Epidermal melanocyte (primary cell): ENCODE data around the gene RGS11.

Source experiments
- DNase-seq: peaks from one replicate; pipeline ENCODE4 v3.0.0; 2011; ENCODE audit warnings: low spot score; ENCODE audit not compliant: insufficient read length

The RGS11 gene

DNA sequence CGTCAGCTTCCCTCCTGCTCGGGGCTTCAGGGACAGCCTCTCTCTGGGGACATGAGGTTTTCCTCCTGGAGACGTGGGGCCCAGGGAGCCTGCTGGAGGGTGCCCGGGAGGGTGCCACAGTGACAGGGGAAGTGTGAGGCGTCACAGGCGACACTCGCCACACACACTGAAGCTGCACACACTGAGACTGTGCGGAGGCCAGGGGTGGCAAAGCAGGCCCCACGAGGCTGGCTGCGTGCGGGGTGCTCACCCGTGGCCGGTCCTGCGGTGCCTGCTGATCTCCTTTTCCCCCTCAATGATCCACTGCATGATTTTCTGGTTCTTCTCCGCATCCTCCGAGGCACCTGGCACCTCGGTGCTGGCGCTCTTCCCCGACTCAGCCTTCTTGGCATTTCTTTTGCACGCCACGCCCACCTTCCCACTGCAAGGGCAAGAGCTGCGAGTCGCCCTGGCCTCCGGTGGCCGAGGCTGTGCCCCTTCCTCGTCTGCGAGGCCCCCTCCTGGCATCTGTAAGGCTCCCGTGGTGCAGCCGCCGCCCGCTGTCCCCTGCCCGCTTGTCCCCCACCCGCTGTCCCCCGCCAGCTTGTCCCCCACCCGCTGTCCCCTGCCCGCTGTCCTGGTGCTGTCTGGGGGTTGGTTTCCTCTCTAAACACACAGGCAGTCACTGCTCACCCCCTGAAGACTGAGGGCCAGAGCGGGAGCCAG, 21.2 kb upstream of the RGS11 start:
- no peak for DNase-seq

DNA sequence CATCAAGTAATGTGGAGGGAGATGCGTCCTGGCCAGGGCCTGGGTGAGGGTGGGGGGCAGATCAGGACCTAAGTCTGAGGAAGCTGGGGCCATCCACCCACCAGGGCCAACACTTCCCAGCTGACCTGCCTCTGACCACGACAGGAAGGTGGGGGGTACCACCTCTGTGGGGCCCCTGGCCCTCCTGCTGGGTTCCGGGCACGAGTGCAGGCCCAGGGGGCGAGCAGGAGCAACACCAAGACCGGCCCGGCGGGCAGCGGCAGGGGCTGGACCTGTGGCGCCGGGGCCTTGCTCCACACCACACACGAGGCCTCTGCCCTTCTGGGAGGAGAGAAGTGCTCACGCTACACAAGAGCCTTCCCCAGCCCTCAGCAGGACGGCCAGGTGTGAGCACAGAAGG, 20.5 kb upstream of the RGS11 start:
- DNase-seq = no peak

DNA sequence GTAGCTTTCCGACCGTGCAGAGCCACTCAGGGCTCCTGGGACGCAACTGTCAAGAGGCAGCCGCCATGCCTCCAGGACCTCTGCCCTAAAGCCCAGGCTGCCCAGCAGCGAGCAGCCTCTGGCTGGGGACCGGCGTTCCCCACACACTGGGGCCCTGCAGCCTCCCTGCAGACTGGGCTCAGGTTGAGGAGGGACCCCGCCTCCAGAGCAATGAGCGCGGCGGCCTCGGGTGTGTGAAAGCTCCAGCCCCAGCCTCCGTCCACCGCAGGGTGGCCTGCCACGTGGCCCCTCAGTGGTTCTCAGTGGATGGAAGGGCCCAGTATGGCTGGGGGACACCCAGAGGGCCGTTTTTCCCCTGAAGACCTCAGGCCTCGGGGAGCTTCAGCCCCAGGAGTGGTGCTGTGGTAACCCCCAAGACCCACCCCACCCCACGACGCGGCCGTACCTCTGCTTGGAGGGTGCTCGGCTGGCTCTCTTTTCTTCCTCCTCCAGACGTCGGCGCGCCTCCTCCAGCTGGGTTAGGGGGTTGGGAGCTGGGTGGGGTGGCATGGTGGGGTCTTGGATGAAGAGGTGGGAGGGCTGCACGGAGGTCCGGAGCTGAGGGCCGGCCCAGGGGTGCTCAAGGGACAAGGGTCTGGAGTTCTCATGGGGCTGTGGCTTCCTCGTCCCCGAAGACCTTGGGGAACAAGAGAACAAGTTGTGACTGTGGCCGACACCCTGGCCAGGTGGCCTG, 17.5 kb upstream of the RGS11 start:
- DNase-seq = no peak

- DNase-seq = no peak
Measured at GRCh38 chr16:291539-291938, 15.8 kb upstream of the RGS11 start.

- no peak for DNase-seq
Measured at GRCh38 chr16:290681-291405, 15.1 kb upstream of the RGS11 start.

DNA sequence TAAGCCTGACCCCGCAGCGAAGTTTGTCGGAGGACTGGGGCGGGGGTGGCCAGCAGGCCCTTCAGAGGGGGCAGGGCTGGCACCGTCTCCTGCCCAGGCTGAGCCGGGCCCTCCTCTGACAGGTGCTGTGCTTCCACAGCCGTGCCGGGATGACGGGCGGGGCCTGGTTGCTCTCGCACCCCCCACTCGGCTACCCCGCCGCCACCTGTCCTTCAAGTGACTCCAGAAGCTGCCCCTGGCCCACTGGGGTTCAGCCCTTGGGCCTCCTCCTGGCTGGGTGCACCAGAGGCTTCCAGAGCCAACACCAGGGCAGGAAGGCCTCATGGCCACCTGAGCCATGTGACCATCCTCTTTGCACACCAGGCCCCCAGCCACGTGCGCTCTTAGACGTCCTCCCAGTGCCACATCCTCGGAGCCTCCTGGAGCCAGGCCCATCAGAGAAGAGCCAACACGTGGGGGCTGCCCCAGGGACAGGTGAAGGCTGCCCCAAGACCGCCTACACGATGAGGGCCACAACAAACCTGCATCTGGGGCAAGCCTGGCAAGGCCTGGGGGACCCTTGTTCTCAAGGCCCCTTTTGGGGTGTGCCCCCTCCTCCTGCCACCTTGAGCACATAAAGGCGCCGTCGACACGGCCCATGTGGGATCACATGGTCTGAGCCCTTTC, 14.4 kb upstream of the RGS11 start:
- DNase-seq = no peak

DNA sequence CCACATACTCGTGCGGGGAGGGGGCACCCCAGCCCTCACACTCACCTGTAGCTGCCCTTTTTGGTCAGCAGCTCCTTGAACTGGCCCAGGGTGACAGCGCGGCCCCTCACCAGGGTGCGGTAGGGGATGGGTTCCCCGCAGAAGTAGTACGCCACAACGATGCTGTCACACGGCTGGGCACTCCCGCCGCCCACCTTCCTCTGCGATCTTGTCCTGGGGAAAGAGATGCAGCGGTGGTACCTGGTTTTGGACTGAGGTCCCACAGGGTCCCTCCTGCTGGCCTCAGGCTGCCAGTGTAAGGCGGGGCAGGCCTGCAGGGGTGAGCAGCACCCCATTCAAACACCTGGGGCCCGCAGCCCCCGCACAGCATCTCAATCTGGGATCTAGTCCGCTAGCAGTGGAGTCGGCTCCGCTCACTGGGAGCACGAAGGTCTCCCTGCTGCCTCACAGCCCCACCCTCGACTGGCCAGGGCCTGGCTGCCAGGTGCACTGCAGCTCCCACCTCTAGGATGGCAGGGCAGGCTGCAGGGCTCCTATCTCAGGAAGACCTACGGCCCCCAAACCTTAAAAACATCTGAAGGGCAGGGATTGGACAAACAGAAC, 13.8 kb upstream of the RGS11 start:
- DNase-seq = no peak

DNA sequence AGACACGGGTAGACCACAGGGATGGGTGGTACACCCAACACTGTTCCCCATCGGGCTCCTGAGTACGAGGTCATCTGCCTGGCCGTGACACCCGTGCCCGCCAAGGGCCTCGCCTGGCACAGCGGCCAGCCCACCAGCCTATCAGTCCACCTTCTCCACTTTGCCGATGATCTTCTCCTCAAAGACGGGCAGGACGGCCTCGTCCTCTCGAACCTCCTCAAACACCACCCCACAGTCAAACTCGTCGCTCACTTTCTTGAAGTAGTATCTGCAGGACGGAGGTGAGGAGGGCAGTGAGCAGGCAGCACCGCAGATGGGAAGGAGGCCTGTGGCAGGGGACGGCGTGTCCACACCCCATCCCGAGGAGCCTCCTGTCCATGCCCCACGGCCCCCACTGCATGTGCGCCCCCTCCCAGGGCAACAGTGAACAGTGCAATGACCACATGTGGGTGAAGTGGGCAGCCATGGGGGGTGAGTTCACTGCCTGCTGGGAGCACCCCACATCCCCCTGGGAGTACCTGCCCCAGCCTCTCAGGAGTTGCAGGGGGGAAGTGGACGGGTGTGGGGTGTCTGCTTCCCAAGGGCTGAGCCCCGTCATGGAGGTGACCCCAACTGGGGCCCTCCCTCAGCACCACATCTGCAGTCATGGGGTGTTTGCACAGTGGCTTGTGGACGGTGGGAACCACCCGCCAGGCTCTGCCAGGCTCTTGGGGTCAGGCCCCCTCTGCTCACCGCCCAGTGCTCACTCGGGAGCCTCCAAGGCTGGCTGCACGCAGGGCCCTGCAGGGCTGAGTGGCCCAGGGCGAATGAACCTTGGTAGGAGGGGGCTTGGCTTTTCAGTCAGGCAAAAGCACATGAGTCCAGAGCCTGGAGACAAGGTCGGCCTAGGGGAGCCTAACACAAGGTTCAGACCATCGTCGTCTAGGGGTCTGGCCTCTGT, 12.5 kb upstream of the RGS11 start:
- no peak for DNase-seq

DNA sequence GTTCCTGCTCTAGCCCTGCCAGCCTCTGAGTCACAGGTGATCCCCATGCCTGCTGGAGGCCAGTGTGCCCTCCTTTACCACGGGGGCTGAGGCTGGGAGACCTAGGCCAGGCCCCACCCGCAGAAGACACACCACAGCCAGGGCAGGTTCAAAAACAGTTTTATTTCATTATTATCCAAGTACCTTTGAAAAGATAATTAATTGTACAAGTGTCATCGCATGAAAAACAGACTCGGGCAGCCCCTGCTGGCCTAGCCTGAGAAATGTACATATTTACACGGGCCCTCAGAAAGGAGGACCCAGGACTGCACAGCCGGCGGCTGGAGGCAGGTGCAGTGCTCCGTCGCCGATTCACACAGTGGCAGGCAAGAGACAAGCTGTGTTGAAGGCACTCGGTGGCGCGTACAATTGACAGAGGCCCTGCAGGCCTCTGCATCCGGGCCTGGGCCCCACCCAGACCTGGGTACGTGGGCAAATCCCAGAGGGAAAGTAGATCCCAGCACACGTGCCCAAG, 11.6 kb upstream of the RGS11 start:
- DNase-seq = no peak

DNA sequence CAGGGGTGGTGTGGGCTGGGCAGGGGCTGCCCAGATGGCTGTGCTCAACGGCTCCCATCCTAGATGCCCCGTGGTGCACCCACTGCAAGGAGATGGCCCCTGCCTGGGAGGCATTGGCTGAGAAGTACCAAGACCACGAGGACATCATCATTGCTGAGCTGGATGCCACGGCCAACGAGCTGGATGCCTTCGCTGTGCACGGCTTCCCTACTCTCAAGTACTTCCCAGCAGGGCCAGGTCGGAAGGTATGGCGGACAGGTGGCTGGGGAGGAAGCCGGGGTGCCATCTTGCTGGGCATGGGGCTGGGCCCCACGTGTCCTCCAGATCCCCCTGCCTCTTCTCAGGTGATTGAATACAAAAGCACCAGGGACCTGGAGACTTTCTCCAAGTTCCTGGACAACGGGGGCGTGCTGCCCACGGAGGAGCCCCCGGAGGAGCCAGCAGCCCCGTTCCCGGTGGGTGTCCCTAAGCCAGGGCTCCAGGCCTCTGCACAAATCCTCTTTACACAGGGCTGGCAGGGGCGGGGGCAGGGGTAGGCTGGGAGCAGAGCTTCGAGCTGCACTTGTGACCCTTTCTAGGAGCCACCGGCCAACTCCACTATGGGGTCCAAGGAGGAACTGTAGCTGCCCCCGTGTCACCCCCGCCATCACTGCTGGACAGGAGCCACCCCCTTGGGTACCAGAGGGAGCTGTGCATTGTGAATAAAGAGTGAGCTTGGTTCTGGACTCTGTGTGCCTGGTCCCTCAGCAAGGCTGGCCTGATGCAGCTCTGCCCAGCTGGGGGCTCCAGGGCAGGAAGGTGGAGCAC, 10.9 kb upstream of the RGS11 start:
- no peak for DNase-seq

DNA sequence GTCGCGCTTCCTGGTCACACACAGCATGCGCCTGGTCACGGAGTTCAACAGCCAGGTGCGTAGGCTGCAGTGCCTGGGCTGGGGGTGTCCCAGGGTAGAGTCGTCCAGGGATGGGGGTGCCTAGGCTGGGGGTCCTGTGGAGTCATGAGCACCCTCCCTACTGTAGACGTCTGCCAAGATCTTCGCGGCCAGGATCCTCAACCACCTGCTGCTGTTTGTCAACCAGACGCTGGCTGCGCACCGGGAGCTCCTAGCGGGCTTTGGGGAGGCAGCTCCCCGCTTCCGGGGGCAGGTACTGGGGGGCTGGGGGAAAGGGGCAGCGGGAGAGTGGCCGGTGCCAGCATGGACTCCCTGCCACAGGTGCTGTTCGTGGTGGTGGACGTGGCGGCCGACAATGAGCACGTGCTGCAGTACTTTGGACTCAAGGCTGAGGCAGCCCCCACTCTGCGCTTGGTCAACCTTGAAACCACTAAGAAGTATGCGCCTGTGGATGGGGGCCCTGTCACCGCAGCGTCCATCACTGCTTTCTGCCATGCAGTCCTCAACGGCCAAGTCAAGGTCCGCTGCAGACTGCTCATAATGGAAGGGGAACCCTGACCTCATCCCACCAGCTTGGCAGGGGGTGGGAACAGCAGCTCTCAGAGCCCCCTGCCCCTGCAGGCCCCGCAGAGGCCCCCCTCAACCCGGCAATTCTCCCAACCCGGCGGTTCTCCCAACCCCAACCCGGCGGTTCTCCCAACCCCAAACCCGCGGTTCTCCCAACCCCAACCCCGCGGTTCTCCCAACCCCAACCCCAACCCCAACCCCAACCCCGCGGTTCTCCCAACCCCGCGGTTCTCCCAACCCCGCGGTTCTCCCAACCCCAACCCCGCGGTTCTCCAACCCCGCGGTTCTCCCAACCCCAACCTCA, 9.7 kb upstream of the RGS11 start:
- DNase-seq = no peak

GRCh38 chr16:284204-285120, 8.7 kb upstream of the RGS11 start:
- no peak for DNase-seq

GRCh38 chr16:283033-283805, 7.5 kb upstream of the RGS11 start, which contains the start of gene PDIA2:
Gene PDIA2 (plus strand): TSS chr16:283164. CDS start chr16:283170, 6 bp downstream.
- DNase-seq = no peak

DNA sequence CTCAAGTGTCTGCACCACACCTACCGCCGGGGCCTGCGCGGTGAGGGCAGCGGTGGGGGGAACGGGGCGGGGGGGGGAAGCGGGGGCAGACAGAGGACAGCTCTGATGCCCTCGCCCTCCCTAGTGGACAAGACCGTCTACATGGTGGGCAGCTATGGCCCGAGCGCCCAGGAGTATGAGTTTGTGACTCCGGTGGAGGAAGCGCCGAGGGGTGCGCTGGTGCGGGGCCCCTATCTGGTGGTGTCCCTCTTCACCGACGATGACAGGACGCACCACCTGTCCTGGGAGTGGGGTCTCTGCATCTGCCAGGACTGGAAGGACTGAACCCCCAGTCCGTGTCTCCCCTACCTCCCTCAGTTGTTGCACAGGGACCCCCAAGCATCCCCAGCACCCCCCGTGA, 6.7 kb upstream of the RGS11 start:
- DNase-seq = no peak

- no peak for DNase-seq
Measured at GRCh38 chr16:281660-282255, 6.0 kb upstream of the RGS11 start.
